Mesothelial cell of epicardium (in vitro differentiated cells): ENCODE data around the gene GAK. TPM values are rescaled to one million over a fixed set of nuclear protein-coding genes. Genes with fewer than 3 reads are reported as not detected.
A peak's percentile ranks its signal among the peaks of the same experiment; 100 is the strongest.

Experiments
- DNase-seq, 2 experiments: peaks; one replicate each; pipeline ENCODE4 v3.0.0; 2021; ENCODE audit warnings: low spot score in 2 of 2; ENCODE audit not compliant: unreplicated experiment in 2 of 2
- H3K27ac Mint-ChIP-seq: 2 replicates; pipeline ENCODE4 v1.8.0; 2021; ENCODE audit warnings: mixed read lengths
- H3K27me3 Mint-ChIP-seq: 2 replicates; pipeline ENCODE4 v1.8.0; 2021; ENCODE audit warnings: low read depth, mixed read lengths
- H3K36me3 Mint-ChIP-seq: 2 replicates; pipeline ENCODE4 v1.8.0; 2021; ENCODE audit warnings: mixed read lengths
- H3K4me1 Mint-ChIP-seq: 2 replicates; pipeline ENCODE4 v1.8.0; 2021; ENCODE audit warnings: mixed read lengths
- H3K4me3 Mint-ChIP-seq: 2 replicates; pipeline ENCODE4 v1.8.0; 2021; ENCODE audit warnings: mild to moderate bottlenecking, moderate library complexity, mixed read lengths
- H3K9me3 Mint-ChIP-seq: 2 replicates; pipeline ENCODE4 v1.8.0; 2021; ENCODE audit warnings: mixed read lengths
- CTCF ChIP-seq: fragments of 200-600 bp; sonication (generic); IDR thresholded peaks from one replicate; pipeline ENCODE4 v1.5.0; 2021; ENCODE audit warnings: antibody characterized with exemption; ENCODE audit not compliant: unreplicated experiment
- total RNA-seq: library from RNA; stranded (reverse); gene quantifications from 3 replicates; pipeline ENCODE4 v1.2.1, GENCODE V29; 2021

Gene GAK
- total RNA-seq, 1 donor from 2014 or later, result 114 TPM

GRCh38 chr4:828641-829271 lies 103.4 kb downstream of the GAK start:
- DNase-seq, result no peak
- H3K27me3 Mint-ChIP-seq, result peaks cover 62% of the 10 kb centered on the region
- H3K27ac Mint-ChIP-seq, result no peak overlapping the region
- H3K4me1 Mint-ChIP-seq, result peaks cover 6% of the 10 kb centered on the region
- no peaks in the 10 kb centered on the region for H3K9me3 Mint-ChIP-seq
- H3K4me3 Mint-ChIP-seq, result no peak overlapping the region
- no peaks in the 10 kb centered on the region for H3K36me3 Mint-ChIP-seq
- TF ChIP-seq CTCF, result no peak

GRCh38 chr4:827209-828081 lies 104.7 kb downstream of the GAK start:
- no peak for TF ChIP-seq CTCF
- Mint-ChIP-seq H3K36me3 (no peaks in the 10 kb centered on the region), H3K4me3 (peak overlapping the region; percentile 39), H3K4me1 (peaks cover 6% of the 10 kb centered on the region), H3K9me3 (no peaks in the 10 kb centered on the region), H3K27ac (no peak overlapping the region), H3K27me3 (peaks cover 71% of the 10 kb centered on the region)
- DNase-seq, result no peak

GRCh38 chr4:826508-827208 lies 105.5 kb downstream of the GAK start:
- no peak for TF ChIP-seq CTCF
- peak overlapping the region; percentile 56 for H3K4me3 Mint-ChIP-seq

GRCh38 chr4:825971-826330 lies 106.2 kb downstream of the GAK start, which contains the start of gene CPLX1:
CPLX1 (minus strand) TSS chr4:826129; CDS start chr4:824522, 1,607 bp downstream.
- TF ChIP-seq CTCF, result no peak
- H3K27me3 Mint-ChIP-seq, result peaks cover 83% of the 10 kb centered on the region
- H3K27ac Mint-ChIP-seq, result no peak within 1 kb of the TSS
- H3K4me3 Mint-ChIP-seq, result peak within 1 kb of the TSS; percentile 56
- no peak for DNase-seq
- H3K36me3 Mint-ChIP-seq, result no peaks in the 10 kb centered on the region
- H3K9me3 Mint-ChIP-seq, result no peaks in the 10 kb centered on the region
- peaks cover 6% of the 10 kb centered on the region for H3K4me1 Mint-ChIP-seq

More at GRCh38 chr4:826508-827208, 105.5 kb downstream of the GAK start:
- no peaks in the 10 kb centered on the region for H3K9me3 Mint-ChIP-seq
- H3K27me3 Mint-ChIP-seq, result peaks cover 79% of the 10 kb centered on the region
- no peaks in the 10 kb centered on the region for H3K36me3 Mint-ChIP-seq
- H3K4me1 Mint-ChIP-seq, result peaks cover 6% of the 10 kb centered on the region
- no peak for DNase-seq
- no peak overlapping the region for H3K27ac Mint-ChIP-seq

- TF ChIP-seq CTCF, result no peak
- DNase-seq, result peak in 1 of 2 experiments; percentile 73
- Mint-ChIP-seq H3K27me3 (peaks cover 83% of the 10 kb centered on the region), H3K9me3 (no peaks in the 10 kb centered on the region), H3K4me1 (peaks cover 6% of the 10 kb centered on the region), H3K36me3 (no peaks in the 10 kb centered on the region), H3K27ac (no peak overlapping the region), H3K4me3 (peak overlapping the region; percentile 49)
These were observed 106.8 kb downstream of the GAK start for GRCh38 chr4:825063-825970.
